IPS-11a (cell line): ENCODE results near the gene CNNM2.
"Not testable (repeated sequence)": the region's sequence is repeated elsewhere in the genome, so short reads cannot be mapped to it uniquely, and the experiment has no call there.

ENCODE experiments used
- H3K4me3 ChIP-seq: one replicate; pipeline ENCODE4 v1.5.1; 2013; ENCODE audit warnings: low read depth, low read length, control low read depth

CNNM2 gene

GRCh38 chr10:102923601-102924000 lies 5.5 kb downstream of the CNNM2 start:
- H3K4me3 ChIP-seq = no peak overlapping the region

GRCh38 chr10:102926842-102927241 lies 8.7 kb downstream of the CNNM2 start:
- no peak overlapping the region for H3K4me3 ChIP-seq

GRCh38 chr10:102927311-102928010 lies 9.4 kb downstream of the CNNM2 start:
- H3K4me3 ChIP-seq = no peak overlapping the region

- not testable (repeated sequence) for H3K4me3 ChIP-seq
Observed at GRCh38 chr10:102928442-102928841, 10.3 kb downstream of the CNNM2 start.

- H3K4me3 ChIP-seq = no peak overlapping the region
Observed at GRCh38 chr10:102930720-102931119, 12.6 kb downstream of the CNNM2 start.

- H3K4me3 ChIP-seq = no peak overlapping the region
Observed at GRCh38 chr10:102931643-102932042, 13.5 kb downstream of the CNNM2 start.

- no peak overlapping the region for H3K4me3 ChIP-seq
Observed at GRCh38 chr10:102935505-102935904, 17.4 kb downstream of the CNNM2 start.

- no peak overlapping the region for H3K4me3 ChIP-seq
Observed at GRCh38 chr10:102935939-102936605, 18.0 kb downstream of the CNNM2 start.

- H3K4me3 ChIP-seq = no peak overlapping the region
Observed at GRCh38 chr10:102941401-102941800, 23.3 kb downstream of the CNNM2 start.

GRCh38 chr10:102945449-102945848 lies 27.4 kb downstream of the CNNM2 start:
- H3K4me3 ChIP-seq = no peak overlapping the region

GRCh38 chr10:102945962-102946361 lies 27.9 kb downstream of the CNNM2 start:
- no peak overlapping the region for H3K4me3 ChIP-seq

- H3K4me3 ChIP-seq = no peak overlapping the region
Observed at GRCh38 chr10:102946992-102947391, 28.9 kb downstream of the CNNM2 start.

GRCh38 chr10:102948176-102948575 lies 30.1 kb downstream of the CNNM2 start:
- no peak overlapping the region for H3K4me3 ChIP-seq

GRCh38 chr10:102948786-102949185 lies 30.7 kb downstream of the CNNM2 start:
- no peak overlapping the region for H3K4me3 ChIP-seq

- no peak overlapping the region for H3K4me3 ChIP-seq
Observed at GRCh38 chr10:102949916-102950315, 31.8 kb downstream of the CNNM2 start.

GRCh38 chr10:102951316-102951715 lies 33.2 kb downstream of the CNNM2 start:
- H3K4me3 ChIP-seq = no peak overlapping the region

GRCh38 chr10:102959360-102959759 lies 41.3 kb downstream of the CNNM2 start:
- H3K4me3 ChIP-seq = no peak overlapping the region

- no peak overlapping the region for H3K4me3 ChIP-seq
Observed at GRCh38 chr10:102960157-102960556, 42.1 kb downstream of the CNNM2 start.

- no peak overlapping the region for H3K4me3 ChIP-seq
Observed at GRCh38 chr10:102962267-102962666, 44.2 kb downstream of the CNNM2 start.

- no peak overlapping the region for H3K4me3 ChIP-seq
Observed at GRCh38 chr10:102962951-102963755, 45.1 kb downstream of the CNNM2 start.

GRCh38 chr10:102963756-102964025 lies 45.6 kb downstream of the CNNM2 start:
- no peak overlapping the region for H3K4me3 ChIP-seq

GRCh38 chr10:102964064-102964463 lies 46.0 kb downstream of the CNNM2 start:
- not testable (repeated sequence) for H3K4me3 ChIP-seq
